HEK293 (cell line): ENCODE results near the gene CCNI2.

ENCODE experiments used
- MEIS1 ChIP-seq: sonication (generic); formaldehyde crosslinking; IDR thresholded peaks from 2 replicates; pipeline ENCODE4 v1.8.1; 2022; ENCODE audit warnings: missing genetic modification reagents, mild to moderate bottlenecking, borderline replicate concordance
- REPIN1 ChIP-seq: fragments of 450-650 bp; formaldehyde crosslinking; IDR thresholded peaks from 2 replicates; pipeline ENCODE4 v1.5.1; 2017; ENCODE audit warnings: missing biosample characterization, missing genetic modification characterization, low read depth
- SETDB1 ChIP-seq: IDR thresholded peaks from one replicate; pipeline ENCODE4 v1.6.1; 2017; ENCODE audit warnings: mild to moderate bottlenecking, low read length, moderate library complexity, mixed read lengths; ENCODE audit not compliant: insufficient read length
- ZBTB8A ChIP-seq: fragments of 450-650 bp; formaldehyde crosslinking; IDR thresholded peaks from 2 replicates; pipeline ENCODE4 v1.5.1; 2016; ENCODE audit warnings: missing biosample characterization, missing genetic modification characterization
- ZFHX2 ChIP-seq: fragments of 450-650 bp; formaldehyde crosslinking; conservative IDR thresholded peaks from 2 replicates; pipeline ENCODE4 v1.5.1; 2016; ENCODE audit warnings: missing biosample characterization, missing genetic modification characterization
- ZNF10 ChIP-seq: fragments of 450-650 bp; formaldehyde crosslinking; IDR thresholded peaks from 2 replicates; pipeline ENCODE4 v1.5.1; 2017; ENCODE audit warnings: missing biosample characterization, missing genetic modification characterization
- ZNF112 ChIP-seq: fragments of 450-650 bp; formaldehyde crosslinking; IDR thresholded peaks from 2 replicates; pipeline ENCODE4 v1.5.0; 2017; ENCODE audit warnings: missing biosample characterization, missing genetic modification characterization
- ZNF140 ChIP-seq: fragments of 450-650 bp; formaldehyde crosslinking; IDR thresholded peaks from 2 replicates; pipeline ENCODE4 v1.5.1; 2016; ENCODE audit warnings: missing biosample characterization, missing genetic modification characterization
- ZNF16 ChIP-seq: fragments of 450-650 bp; formaldehyde crosslinking; IDR thresholded peaks from 2 replicates; pipeline ENCODE4 v1.5.1; 2016; ENCODE audit warnings: low read depth, missing biosample characterization, missing genetic modification characterization
- ZNF2 ChIP-seq: fragments of 450-650 bp; formaldehyde crosslinking; IDR thresholded peaks from 2 replicates; pipeline ENCODE4 v1.5.1; 2016; ENCODE audit warnings: missing biosample characterization, missing genetic modification characterization
- ZNF214 ChIP-seq: fragments of 450-650 bp; formaldehyde crosslinking; IDR thresholded peaks from 2 replicates; pipeline ENCODE4 v1.5.1; 2017; ENCODE audit warnings: missing biosample characterization, mild to moderate bottlenecking, missing genetic modification characterization, borderline replicate concordance
- ZNF433 ChIP-seq: fragments of 450-650 bp; formaldehyde crosslinking; IDR thresholded peaks from 2 replicates; pipeline ENCODE4 v1.5.1; 2016; ENCODE audit warnings: missing biosample characterization, missing genetic modification characterization, low read depth
- ZNF558 ChIP-seq: fragments of 450-650 bp; formaldehyde crosslinking; IDR thresholded peaks from 2 replicates; pipeline ENCODE4 v1.5.1; 2016; ENCODE audit warnings: missing biosample characterization, missing genetic modification characterization
- ZNF561 ChIP-seq: fragments of 450-650 bp; IDR thresholded peaks from 2 replicates; pipeline ENCODE4 v1.5.1; 2018; ENCODE audit warnings: missing biosample characterization, missing genetic modification characterization, borderline replicate concordance
- ZNF626 ChIP-seq: fragments of 450-650 bp; sonication (Bioruptor Pico); formaldehyde crosslinking; IDR thresholded peaks from 2 replicates; pipeline ENCODE4 v1.5.1; 2018; ENCODE audit warnings: missing biosample characterization, missing genetic modification characterization, inconsistent platforms
- ZNF658 ChIP-seq: fragments of 450-650 bp; formaldehyde crosslinking; IDR thresholded peaks from 2 replicates; pipeline ENCODE4; 2016; ENCODE audit warnings: missing biosample characterization, missing genetic modification characterization
- ZNF670 ChIP-seq: fragments of 450-650 bp; formaldehyde crosslinking; IDR thresholded peaks from 2 replicates; pipeline ENCODE4 v1.5.1; 2016; ENCODE audit warnings: missing biosample characterization, missing genetic modification characterization, low read depth
- ZNF776 ChIP-seq: fragments of 450-650 bp; formaldehyde crosslinking; IDR thresholded peaks from 2 replicates; pipeline ENCODE4 v1.5.0; 2017; ENCODE audit warnings: missing biosample characterization, missing genetic modification characterization, borderline replicate concordance
- ZNF792 ChIP-seq: fragments of 450-650 bp; formaldehyde crosslinking; IDR thresholded peaks from 2 replicates; pipeline ENCODE4 v1.5.1; 2016; ENCODE audit warnings: missing biosample characterization, missing genetic modification characterization
- TF ChIP-seq, protein P1 (sequence below): fragments of 450-650 bp; formaldehyde crosslinking; conservative IDR thresholded peaks from 2 replicates; pipeline ENCODE4 v1.5.1; 2016; ENCODE audit warnings: low read depth, missing biosample characterization, missing genetic modification characterization
- TF ChIP-seq, protein P2 (sequence below): fragments of 450-650 bp; formaldehyde crosslinking; IDR thresholded peaks from 2 replicates; pipeline ENCODE4 v1.5.1; 2016; ENCODE audit warnings: missing biosample characterization, missing genetic modification characterization
- TF ChIP-seq, protein P3 (sequence below): fragments of 450-650 bp; formaldehyde crosslinking; optimal IDR thresholded peaks from 2 replicates; pipeline ENCODE3; 2016; ENCODE audit warnings: missing biosample characterization, mild to moderate bottlenecking, missing genetic modification characterization
- TF ChIP-seq, protein P4 (sequence below): fragments of 450-650 bp; formaldehyde crosslinking; IDR thresholded peaks from 2 replicates; pipeline ENCODE4 v1.5.1; 2016; ENCODE audit warnings: missing biosample characterization, missing genetic modification characterization, low read depth
- TF ChIP-seq, protein P5 (sequence below): fragments of 450-650 bp; formaldehyde crosslinking; IDR thresholded peaks from 2 replicates; pipeline ENCODE4 v1.5.1; 2016; ENCODE audit warnings: missing biosample characterization, missing genetic modification characterization
- TF ChIP-seq, protein P6 (sequence below): fragments of 450-650 bp; IDR thresholded peaks from 2 replicates; pipeline ENCODE4 v1.5.1; 2018; ENCODE audit warnings: missing biosample characterization, mild to moderate bottlenecking, missing genetic modification characterization

The CCNI2 gene

DNA sequence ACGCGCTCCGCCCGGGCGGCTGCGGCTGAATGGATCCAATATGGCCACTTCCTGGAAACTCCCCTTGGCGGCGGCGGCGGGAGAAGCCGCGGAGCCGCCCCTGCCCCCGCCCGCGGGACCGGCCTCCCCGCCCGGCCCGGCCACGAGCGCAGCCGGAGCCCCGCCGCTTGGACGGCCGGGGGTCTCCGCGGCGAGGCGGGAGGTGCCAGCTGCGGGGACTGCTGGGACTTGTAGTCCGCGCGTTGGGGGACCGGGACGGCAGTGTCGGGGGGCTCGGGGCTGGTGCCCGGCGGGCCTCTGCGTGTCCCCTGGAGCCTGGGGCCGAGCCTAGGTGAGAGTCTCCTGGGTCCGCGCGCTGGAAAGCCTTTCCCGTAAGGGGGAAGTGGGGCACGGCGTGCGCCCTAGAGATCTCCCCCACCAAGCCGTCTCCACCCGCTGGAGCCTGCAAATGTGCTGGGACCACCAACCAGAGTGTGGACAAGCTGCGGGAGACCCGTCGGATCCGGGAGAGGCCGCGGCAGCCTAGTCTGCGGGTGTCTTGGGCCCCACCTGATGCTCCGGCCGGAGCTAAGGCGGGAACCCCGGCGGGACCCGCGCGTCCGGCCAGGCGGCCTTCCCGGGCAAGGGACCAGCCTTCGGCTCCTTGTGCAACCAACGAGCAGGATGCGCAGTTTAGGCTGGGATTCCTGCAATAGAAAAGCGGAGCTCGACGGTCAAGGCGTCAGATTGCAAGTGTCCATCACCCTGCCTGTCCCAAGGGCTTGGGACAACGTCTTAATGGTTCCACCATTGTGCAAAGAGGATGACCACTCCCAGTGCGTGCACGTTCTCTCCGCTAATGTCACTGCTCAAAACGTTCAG lies 30.2 kb downstream of the CCNI2 start, which contains the start of gene SEPTIN8 (continued):
- TF ChIP-seq, protein P1, sequence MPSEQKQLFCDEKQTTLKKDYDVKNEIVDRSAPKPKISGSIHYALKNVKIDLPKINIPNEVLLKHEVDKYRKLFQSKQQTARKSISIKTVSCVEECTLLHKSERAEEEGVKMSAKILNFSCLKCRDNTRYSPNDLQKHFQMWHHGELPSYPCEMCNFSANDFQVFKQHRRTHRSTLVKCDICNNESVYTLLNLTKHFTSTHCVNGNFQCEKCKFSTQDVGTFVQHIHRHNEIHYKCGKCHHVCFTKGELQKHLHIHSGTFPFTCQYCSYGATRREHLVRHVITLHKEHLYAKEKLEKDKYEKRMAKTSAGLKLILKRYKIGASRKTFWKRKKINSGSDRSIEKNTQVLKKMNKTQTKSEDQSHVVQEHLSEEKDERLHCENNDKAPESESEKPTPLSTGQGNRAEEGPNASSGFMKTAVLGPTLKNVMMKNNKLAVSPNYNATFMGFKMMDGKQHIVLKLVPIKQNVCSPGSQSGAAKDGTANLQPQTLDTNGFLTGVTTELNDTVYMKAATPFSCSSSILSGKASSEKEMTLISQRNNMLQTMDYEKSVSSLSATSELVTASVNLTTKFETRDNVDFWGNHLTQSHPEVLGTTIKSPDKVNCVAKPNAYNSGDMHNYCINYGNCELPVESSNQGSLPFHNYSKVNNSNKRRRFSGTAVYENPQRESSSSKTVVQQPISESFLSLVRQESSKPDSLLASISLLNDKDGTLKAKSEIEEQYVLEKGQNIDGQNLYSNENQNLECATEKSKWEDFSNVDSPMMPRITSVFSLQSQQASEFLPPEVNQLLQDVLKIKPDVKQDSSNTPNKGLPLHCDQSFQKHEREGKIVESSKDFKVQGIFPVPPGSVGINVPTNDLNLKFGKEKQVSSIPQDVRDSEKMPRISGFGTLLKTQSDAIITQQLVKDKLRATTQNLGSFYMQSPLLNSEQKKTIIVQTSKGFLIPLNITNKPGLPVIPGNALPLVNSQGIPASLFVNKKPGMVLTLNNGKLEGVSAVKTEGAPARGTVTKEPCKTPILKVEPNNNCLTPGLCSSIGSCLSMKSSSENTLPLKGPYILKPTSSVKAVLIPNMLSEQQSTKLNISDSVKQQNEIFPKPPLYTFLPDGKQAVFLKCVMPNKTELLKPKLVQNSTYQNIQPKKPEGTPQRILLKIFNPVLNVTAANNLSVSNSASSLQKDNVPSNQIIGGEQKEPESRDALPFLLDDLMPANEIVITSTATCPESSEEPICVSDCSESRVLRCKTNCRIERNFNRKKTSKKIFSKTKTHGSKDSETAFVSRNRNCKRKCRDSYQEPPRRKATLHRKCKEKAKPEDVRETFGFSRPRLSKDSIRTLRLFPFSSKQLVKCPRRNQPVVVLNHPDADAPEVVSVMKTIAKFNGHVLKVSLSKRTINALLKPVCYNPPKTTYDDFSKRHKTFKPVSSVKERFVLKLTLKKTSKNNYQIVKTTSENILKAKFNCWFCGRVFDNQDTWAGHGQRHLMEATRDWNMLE (tag by site-specific recombination) = no peak
- no peak for TF ChIP-seq ZNF10 (tag by site-specific recombination)
- no peak for TF ChIP-seq ZFHX2 (tag by site-specific recombination)
- TF ChIP-seq, protein P2, sequence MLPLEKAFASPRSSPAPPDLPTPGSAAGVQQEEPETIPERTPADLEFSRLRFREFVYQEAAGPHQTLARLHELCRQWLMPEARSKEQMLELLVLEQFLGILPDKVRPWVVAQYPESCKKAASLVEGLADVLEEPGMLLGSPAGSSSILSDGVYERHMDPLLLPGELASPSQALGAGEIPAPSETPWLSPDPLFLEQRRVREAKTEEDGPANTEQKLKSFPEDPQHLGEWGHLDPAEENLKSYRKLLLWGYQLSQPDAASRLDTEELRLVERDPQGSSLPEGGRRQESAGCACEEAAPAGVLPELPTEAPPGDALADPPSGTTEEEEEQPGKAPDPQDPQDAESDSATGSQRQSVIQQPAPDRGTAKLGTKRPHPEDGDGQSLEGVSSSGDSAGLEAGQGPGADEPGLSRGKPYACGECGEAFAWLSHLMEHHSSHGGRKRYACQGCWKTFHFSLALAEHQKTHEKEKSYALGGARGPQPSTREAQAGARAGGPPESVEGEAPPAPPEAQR = no peak
- no peak for TF ChIP-seq ZNF2
- TF ChIP-seq ZNF140 (tag by site-specific recombination) = no peak
- no peak for TF ChIP-seq ZNF670 (tag by site-specific recombination)
- TF ChIP-seq, protein P3, sequence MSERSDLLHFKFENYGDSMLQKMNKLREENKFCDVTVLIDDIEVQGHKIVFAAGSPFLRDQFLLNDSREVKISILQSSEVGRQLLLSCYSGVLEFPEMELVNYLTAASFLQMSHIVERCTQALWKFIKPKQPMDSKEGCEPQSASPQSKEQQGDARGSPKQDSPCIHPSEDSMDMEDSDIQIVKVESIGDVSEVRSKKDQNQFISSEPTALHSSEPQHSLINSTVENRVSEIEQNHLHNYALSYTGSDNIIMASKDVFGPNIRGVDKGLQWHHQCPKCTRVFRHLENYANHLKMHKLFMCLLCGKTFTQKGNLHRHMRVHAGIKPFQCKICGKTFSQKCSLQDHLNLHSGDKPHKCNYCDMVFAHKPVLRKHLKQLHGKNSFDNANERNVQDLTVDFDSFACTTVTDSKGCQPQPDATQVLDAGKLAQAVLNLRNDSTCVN (tag by site-specific recombination) = peak; percentile 71
- TF ChIP-seq ZNF626 (tag by site-specific recombination) = no peak
- TF ChIP-seq ZNF792 = no peak
- TF ChIP-seq ZNF16 (tag by site-specific recombination) = no peak
- TF ChIP-seq, protein P4, sequence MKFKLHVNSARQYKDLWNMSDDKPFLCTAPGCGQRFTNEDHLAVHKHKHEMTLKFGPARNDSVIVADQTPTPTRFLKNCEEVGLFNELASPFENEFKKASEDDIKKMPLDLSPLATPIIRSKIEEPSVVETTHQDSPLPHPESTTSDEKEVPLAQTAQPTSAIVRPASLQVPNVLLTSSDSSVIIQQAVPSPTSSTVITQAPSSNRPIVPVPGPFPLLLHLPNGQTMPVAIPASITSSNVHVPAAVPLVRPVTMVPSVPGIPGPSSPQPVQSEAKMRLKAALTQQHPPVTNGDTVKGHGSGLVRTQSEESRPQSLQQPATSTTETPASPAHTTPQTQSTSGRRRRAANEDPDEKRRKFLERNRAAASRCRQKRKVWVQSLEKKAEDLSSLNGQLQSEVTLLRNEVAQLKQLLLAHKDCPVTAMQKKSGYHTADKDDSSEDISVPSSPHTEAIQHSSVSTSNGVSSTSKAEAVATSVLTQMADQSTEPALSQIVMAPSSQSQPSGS (tag by site-specific recombination) = no peak
- TF ChIP-seq ZNF658 (tag by site-specific recombination) = no peak
- TF ChIP-seq, protein P5, sequence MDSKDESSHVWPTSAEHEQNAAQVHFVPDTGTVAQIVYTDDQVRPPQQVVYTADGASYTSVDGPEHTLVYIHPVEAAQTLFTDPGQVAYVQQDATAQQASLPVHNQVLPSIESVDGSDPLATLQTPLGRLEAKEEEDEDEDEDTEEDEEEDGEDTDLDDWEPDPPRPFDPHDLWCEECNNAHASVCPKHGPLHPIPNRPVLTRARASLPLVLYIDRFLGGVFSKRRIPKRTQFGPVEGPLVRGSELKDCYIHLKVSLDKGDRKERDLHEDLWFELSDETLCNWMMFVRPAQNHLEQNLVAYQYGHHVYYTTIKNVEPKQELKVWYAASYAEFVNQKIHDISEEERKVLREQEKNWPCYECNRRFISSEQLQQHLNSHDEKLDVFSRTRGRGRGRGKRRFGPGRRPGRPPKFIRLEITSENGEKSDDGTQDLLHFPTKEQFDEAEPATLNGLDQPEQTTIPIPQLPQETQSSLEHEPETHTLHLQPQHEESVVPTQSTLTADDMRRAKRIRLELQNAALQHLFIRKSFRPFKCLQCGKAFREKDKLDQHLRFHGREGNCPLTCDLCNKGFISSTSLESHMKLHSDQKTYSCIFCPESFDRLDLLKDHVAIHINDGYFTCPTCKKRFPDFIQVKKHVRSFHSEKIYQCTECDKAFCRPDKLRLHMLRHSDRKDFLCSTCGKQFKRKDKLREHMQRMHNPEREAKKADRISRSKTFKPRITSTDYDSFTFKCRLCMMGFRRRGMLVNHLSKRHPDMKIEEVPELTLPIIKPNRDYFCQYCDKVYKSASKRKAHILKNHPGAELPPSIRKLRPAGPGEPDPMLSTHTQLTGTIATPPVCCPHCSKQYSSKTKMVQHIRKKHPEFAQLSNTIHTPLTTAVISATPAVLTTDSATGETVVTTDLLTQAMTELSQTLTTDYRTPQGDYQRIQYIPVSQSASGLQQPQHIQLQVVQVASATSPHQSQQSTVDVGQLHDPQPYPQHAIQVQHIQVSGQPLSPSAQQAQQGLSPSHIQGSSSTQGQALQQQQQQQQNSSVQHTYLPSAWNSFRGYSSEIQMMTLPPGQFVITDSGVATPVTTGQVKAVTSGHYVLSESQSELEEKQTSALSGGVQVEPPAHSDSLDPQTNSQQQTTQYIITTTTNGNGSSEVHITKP (tag by site-specific recombination) = no peak
- TF ChIP-seq ZNF433 (tag by site-specific recombination) = no peak
- TF ChIP-seq ZNF214 (tag by site-specific recombination) = no peak
- TF ChIP-seq ZBTB8A (tag by site-specific recombination) = peak; percentile 59
- TF ChIP-seq ZNF776 (tag by site-specific recombination) = no peak
- no peak for TF ChIP-seq MEIS1 (CRISPR knock-in tag)
- no peak for TF ChIP-seq ZNF558 (tag by site-specific recombination)
- TF ChIP-seq, protein P6, sequence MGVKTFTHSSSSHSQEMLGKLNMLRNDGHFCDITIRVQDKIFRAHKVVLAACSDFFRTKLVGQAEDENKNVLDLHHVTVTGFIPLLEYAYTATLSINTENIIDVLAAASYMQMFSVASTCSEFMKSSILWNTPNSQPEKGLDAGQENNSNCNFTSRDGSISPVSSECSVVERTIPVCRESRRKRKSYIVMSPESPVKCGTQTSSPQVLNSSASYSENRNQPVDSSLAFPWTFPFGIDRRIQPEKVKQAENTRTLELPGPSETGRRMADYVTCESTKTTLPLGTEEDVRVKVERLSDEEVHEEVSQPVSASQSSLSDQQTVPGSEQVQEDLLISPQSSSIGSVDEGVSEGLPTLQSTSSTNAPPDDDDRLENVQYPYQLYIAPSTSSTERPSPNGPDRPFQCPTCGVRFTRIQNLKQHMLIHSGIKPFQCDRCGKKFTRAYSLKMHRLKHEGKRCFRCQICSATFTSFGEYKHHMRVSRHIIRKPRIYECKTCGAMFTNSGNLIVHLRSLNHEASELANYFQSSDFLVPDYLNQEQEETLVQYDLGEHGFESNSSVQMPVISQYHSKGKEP (tag by site-specific recombination) = no peak
- TF ChIP-seq ZNF561 = no peak
- no peak for TF ChIP-seq ZNF112 (tag by site-specific recombination)
- TF ChIP-seq REPIN1 (tag by site-specific recombination) = no peak
- TF ChIP-seq SETDB1 = no peak
